Measurements from ENCODE around the gene PCDHGA2.
"Not testable (repeated sequence)": the region's sequence is repeated elsewhere in the genome, so short reads cannot be mapped to it uniquely, and the experiment has no call there.

The PCDHGA2 gene

GRCh38 chr5:141349917-141350619 lies 11.5 kb downstream of the PCDHGA2 start, which contains the start of gene PCDHGB1:
Gene PCDHGB1, plus strand, starts transcription at chr5:141350099. Its CDS starts 162 bp downstream, at chr5:141350261.
- DNase-seq = no peak

GRCh38 chr5:141351591-141351990 lies 13.0 kb downstream of the PCDHGA2 start:
- no peak for DNase-seq

GRCh38 chr5:141354900-141355469 lies 16.4 kb downstream of the PCDHGA2 start, which contains the start of gene PCDHGA4:
Gene PCDHGA4, plus strand, starts transcription at chr5:141355021. Its CDS starts 87 bp downstream, at chr5:141355108.
- DNase-seq = no peak

GRCh38 chr5:141355641-141356040 lies 17.1 kb downstream of the PCDHGA2 start:
- DNase-seq = no peak

- no peak for DNase-seq
Measured at GRCh38 chr5:141356133-141356532, 17.6 kb downstream of the PCDHGA2 start.

GRCh38 chr5:141356950-141357349 lies 18.4 kb downstream of the PCDHGA2 start:
- no peak for DNase-seq

- DNase-seq = no peak
Measured at GRCh38 chr5:141359790-141360426, 21.3 kb downstream of the PCDHGA2 start, which contains the start of gene PCDHGB2. Gene PCDHGB2, plus strand, starts transcription at chr5:141359994. Its CDS starts 142 bp downstream, at chr5:141360136.

DNA sequence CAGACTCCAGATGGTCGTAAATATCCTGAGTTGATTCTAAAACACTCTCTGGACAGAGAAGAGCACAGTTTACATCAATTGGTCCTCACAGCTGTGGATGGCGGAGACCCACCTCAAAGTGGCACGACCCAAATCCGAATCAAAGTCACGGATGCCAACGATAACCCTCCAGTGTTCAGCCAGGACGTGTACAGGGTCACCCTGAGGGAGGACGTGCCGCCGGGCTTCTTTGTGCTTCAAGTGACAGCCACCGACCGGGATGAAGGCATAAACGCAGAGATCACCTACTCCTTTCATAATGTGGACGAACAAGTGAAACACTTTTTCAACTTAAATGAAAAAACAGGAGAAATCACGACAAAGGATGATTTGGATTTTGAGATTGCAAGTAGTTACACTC lies 22.1 kb downstream of the PCDHGA2 start:
- DNase-seq = no peak

DNA sequence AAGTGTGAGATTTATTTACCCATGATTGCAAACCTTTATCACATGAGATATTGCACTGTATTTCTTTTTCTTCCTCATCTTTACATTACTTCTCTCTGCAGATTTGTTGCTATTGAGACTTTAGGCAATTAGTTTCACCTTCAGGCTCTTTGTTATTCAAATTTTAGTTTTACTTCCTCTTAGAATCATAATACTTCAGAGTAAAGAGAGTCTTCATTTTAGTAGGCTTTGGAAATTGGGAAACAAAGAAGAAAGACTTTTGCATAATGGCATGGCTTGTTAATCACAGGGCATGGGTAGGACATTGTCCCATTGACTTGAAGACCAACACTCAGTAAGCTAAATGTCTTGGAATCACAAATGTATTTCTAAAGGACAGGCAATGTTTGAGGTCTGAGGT lies 24.2 kb downstream of the PCDHGA2 start:
- DNase-seq = no peak

DNA sequence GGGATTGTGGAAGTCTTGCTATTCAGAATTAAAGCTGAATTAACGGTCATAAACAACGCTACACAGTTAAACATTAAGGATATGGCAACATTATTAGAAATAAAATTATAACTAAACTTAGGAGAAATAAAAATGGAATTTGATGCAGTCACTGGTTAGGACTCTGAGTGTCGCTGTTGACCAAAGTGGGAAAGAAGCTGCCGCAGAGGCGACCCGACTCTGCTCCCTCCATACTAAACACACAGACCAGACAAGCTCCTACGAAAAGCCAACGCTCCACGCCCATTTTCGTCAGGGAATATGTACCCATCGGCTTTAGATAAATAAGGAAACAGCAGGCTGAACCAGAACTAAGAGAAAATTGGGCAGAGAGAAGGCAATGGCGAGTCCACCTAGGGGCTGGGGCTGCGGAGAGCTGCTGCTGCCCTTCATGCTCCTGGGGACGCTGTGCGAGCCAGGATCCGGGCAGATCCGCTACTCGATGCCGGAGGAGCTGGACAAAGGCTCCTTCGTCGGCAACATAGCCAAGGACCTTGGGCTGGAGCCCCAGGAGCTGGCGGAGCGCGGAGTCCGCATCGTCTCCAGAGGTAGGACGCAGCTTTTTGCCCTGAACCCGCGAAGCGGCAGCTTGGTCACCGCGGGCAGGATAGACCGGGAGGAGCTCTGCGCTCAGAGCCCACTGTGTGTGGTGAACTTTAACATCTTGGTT lies 25.5 kb downstream of the PCDHGA2 start, which contains the start of gene PCDHGA5:
Gene PCDHGA5, plus strand, starts transcription at position 211 of the 709 bp plus-strand sequence. Its CDS starts 169 bp downstream, at position 380.
- no peak for DNase-seq

DNA sequence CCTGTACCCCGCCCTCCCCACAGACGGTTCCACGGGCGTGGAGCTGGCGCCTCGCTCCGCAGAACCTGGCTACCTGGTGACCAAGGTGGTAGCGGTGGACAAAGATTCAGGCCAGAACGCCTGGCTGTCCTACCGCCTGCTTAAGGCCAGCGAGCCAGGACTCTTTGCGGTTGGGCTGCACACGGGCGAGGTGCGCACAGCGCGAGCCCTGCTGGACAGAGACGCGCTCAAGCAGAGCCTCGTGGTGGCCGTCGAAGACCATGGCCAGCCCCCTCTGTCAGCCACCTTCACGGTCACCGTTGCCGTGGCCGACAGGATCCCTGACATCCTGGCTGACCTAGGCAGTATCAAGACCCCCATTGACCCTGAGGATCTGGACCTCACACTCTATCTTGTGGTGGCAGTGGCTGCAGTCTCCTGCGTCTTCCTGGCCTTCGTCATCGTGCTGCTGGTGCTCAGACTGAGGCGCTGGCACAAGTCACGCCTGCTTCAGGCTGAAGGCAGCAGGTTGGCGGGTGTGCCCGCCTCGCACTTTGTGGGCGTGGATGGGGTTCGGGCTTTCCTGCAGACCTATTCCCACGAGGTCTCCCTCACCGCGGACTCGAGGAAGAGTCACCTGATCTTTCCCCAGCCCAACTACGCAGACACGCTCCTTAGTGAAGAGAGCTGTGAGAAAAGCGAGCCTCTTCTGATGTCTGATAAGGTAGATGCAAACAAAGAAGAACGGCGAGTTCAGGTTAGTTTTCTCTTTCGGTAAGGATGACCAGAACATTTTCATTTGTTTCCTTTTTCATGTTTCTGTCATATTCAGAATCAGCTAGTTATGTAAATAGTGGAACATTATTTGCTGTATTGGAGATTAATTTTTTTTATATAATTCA lies 27.7 kb downstream of the PCDHGA2 start:
- DNase-seq = no peak

DNA sequence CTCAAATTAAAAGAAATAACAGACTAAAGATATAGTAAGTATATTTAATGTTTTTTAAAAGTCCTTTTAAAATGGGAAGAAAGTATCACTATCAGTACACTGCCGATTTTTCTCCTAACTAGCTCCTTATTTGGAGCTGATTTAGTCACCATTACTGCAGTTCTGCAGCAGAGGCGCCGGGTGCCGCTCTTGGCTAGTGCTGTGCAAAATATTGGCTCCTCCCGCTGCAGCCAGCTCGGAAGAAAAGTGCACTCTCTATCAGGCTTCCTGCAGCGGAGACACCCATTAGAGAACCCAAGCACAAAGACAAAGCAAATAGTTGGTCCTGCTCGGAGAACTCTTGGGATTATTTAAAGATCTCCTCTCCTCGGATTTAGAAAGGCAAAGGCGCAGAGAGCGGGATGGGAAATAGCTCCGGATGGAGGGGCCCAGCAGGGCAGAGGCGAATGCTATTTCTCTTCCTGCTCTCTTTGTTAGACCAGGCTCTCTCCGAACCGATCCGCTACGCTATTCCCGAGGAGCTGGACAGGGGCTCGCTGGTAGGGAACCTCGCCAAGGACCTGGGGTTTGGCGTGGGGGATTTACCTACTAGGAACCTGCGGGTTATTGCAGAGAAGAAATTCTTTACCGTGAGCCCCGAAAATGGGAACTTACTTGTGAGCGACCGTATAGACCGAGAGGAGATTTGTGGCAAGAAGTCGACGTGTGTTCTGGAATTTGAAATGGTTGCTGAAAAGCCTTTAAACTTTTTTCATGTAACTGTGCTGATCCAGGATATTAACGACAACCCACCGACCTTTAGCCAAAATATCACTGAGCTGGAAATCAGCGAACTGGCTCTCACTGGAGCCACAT lies 31.7 kb downstream of the PCDHGA2 start, which contains the start of gene PCDHGB3:
Gene PCDHGB3, plus strand, starts transcription at position 249 of the 855 bp plus-strand sequence. Its CDS starts 153 bp downstream, at position 402.
- no peak for DNase-seq

GRCh38 chr5:141371572-141372475 lies 33.3 kb downstream of the PCDHGA2 start:
- DNase-seq = no peak

DNA sequence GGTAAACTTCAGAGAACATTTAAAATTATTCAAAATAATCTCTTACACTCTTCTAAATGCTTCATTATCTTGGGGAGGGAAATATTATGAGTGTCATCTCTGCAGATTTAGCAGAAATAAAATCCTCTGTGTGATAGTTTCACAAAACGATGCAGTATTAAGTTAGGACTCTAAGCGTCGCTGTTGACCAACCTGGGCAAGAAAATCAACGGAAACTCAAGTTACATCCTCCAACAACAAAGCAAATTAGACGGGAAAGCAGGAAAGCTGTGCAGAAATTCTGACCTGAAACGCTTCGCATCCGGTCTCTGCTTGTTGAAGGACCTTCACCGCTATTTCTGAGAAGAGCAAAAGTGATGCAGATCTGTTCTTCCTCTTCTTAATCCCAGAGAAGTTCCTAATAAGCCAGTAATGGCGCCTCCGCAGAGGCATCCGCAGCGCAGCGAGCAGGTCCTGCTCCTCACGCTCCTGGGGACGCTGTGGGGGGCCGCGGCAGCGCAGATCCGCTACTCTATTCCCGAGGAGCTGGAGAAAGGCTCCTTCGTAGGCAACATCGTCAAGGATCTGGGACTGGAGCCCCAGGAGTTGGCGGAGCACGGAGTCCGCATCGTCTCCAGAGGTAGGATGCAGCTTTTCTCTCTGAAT lies 35.2 kb downstream of the PCDHGA2 start, which contains the start of gene PCDHGA6:
Gene PCDHGA6, plus strand, starts transcription at position 219 of the 645 bp plus-strand sequence. Its CDS starts 193 bp downstream, at position 412.
- DNase-seq = no peak

DNA sequence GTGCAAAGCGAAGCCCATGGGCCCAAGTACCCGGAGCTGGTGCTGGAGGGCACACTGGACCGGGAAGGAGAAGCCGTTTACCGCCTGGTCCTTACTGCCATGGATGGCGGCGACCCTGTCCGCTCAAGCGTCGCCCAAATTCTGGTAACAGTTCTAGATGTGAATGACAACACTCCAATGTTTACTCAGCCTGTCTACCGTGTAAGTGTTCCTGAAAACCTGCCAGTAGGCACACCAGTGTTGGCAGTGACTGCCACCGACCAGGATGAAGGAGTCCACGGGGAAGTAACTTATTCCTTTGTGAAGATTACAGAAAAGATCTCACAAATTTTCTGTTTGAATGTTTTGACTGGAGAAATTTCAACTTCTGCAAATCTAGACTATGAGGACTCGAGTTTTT lies 36.1 kb downstream of the PCDHGA2 start:
- DNase-seq = no peak

DNA sequence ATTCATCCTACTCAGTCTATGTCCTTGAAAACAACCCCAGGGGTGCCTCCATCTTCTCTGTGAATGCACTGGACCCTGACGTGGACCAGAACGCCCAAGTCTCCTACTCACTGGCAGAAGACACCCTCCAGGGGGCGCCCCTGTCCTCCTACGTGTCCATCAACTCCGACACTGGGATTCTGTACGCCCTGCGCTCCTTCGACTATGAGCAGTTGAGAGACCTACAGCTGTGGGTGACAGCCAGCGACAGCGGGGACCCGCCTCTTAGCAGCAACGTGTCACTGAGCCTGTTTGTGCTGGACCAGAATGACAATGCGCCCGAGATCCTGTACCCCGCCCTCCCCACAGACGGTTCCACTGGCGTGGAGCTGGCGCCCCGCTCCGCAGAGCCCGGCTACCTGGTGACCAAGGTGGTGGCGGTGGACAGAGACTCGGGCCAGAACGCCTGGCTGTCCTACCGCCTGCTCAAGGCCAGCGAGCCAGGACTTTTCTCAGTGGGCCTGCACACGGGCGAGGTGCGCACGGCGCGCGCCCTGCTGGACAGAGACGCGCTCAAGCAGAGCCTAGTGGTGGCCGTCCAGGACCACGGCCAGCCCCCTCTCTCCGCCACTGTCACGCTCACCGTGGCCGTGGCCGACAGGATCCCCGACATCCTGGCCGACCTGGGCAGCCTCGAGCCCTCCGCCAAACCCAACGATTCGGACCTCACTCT lies 37.0 kb downstream of the PCDHGA2 start:
- DNase-seq = not testable (repeated sequence)

- no peak for DNase-seq
Measured at GRCh38 chr5:141382469-141383294, 44.1 kb downstream of the PCDHGA2 start, which contains the start of gene PCDHGA7. Gene PCDHGA7, plus strand, starts transcription at chr5:141382742. Its CDS starts 158 bp downstream, at chr5:141382900.

All from NCI-H526 treated with DMSO at 0.1 percent for 48 hours (cell line).